Endothelial cell of umbilical vein (primary cell): ENCODE measurements around the gene SEC61G. TPM values are rescaled to one million over a fixed set of nuclear protein-coding genes. Genes with fewer than 3 reads are reported as not detected.

Experiments
- BruUV-seq: library from RNA; stranded (reverse); fragments of 400-500 nt; replicated peaks from 2 replicates; lab custom pipeline; 2021; lab: Mats Ljungman, UMichigan
- CTCF ChIA-PET: fragments of 300-600, 350-600 bp; sonication (Branson Sonifier 250); formaldehyde crosslinking; loops from one replicate; lab custom pipeline; 2021; ENCODE audit warnings: antibody characterized with exemption, inconsistent platforms; lab: Charles Lee
- POLR2A ChIA-PET: fragments of 300-600, 350-600 bp; sonication (Branson Sonifier 250); formaldehyde crosslinking; loops from one replicate; lab custom pipeline; 2021; ENCODE audit warnings: antibody characterized with exemption, inconsistent platforms; lab: Charles Lee
- DNase-seq: peaks from one replicate; pipeline ENCODE4 v3.0.0-alpha.2; 2011; ENCODE audit warnings: low read depth, low spot score
- FAIRE-seq: peaks from 2 replicates; lab custom pipeline; 2011; peaks lifted over from hg19 to GRCh38; lab: Jason Lieb, UNC
- H2AFZ ChIP-seq: 2 replicates; pipeline ENCODE4 v1.6.0; 2012; ENCODE audit warnings: low read depth, low read length, control low read depth, inconsistent platforms
- H3K27ac ChIP-seq: 2 replicates; pipeline ENCODE4 v1.5.1; 2011; ENCODE audit warnings: low read depth, mild to moderate bottlenecking, control low read depth, low read length, moderate library complexity; ENCODE audit not compliant: insufficient read depth
- H3K27me3 ChIP-seq, 2 experiments: 2 replicates each; pipeline versions ENCODE4 v1.6.0 to v1.6.1; 2011; ENCODE audit warnings: low read length in 2 of 2, mixed read lengths in 1 of 2; ENCODE audit not compliant: control insufficient read depth in 2 of 2, insufficient read depth in 2 of 2
- H3K36me3 ChIP-seq, 2 experiments: 2 replicates in 1 of 2; 3 replicates in 1 of 2; pipeline ENCODE4 v1.5.1; 2011; ENCODE audit warnings: low read length in 2 of 2, mild to moderate bottlenecking in 1 of 2, moderate library complexity in 1 of 2; ENCODE audit not compliant: control insufficient read depth in 2 of 2, insufficient read depth in 2 of 2; ENCODE audit errors: extremely low read depth in 1 of 2
- H3K4me1 ChIP-seq: 3 replicates; pipeline ENCODE4 v1.5.1; 2011; ENCODE audit warnings: mild to moderate bottlenecking, low read length; ENCODE audit not compliant: control insufficient read depth, insufficient read depth; ENCODE audit errors: extremely low read depth
- H3K4me2 ChIP-seq: 2 replicates; pipeline ENCODE4 v1.6.1; 2011; ENCODE audit warnings: low read length, control low read depth, mixed read lengths; ENCODE audit not compliant: insufficient read depth
- H3K4me3 ChIP-seq, 3 experiments: fragments of 200-600 bp in 1 of 3; sonication (generic), shearing (Covaris generic) in 1 of 3; replicated peaks in 1 of 3; 2 replicates each; pipeline ENCODE4 v1.5.1; 2011 to 2016; ENCODE audit warnings: control low read depth in 3 of 3, low read length in 3 of 3, mild to moderate bottlenecking in 2 of 3, inconsistent platforms in 1 of 3, low read depth in 1 of 3, moderate library complexity in 1 of 3; ENCODE audit not compliant: insufficient read depth in 1 of 3
- H3K79me2 ChIP-seq: 2 replicates; pipeline ENCODE4 v1.6.0; 2012; ENCODE audit warnings: low read length, inconsistent platforms; ENCODE audit not compliant: control insufficient read depth, insufficient read depth
- H3K9ac ChIP-seq: replicated peaks from 2 replicates; pipeline ENCODE3; 2011; ENCODE audit warnings: low read length, control low read depth; ENCODE audit not compliant: insufficient read depth; ENCODE audit errors: extremely low read depth
- H3K9me1 ChIP-seq: replicated peaks from 3 replicates; pipeline ENCODE4 v1.6.0; 2011; ENCODE audit warnings: mild to moderate bottlenecking, low read length; ENCODE audit not compliant: control insufficient read depth, insufficient read depth; ENCODE audit errors: extremely low read depth
- H3K9me3 ChIP-seq: replicated peaks from 2 replicates; pipeline ENCODE4 v1.5.1; 2012; ENCODE audit warnings: low read length, inconsistent platforms; ENCODE audit not compliant: control insufficient read depth, insufficient read depth
- H4K20me1 ChIP-seq: replicated peaks from 2 replicates; pipeline ENCODE3; 2011; ENCODE audit warnings: mild to moderate bottlenecking, low read length; ENCODE audit not compliant: control insufficient read depth, insufficient read depth; ENCODE audit errors: extremely low read depth
- CTCF ChIP-seq, 2 donors: IDR thresholded peaks; 1 replicate in 1 of 2; 2 replicates in 1 of 2; pipeline ENCODE4 v1.5.1; 2011; ENCODE audit warnings: low read length in 2 of 2, mild to moderate bottlenecking in 2 of 2, moderate library complexity in 2 of 2, control low read depth in 1 of 2, inconsistent platforms in 1 of 2, low read depth in 1 of 2; ENCODE audit not compliant: insufficient read depth in 1 of 2; ENCODE audit errors: extremely low read depth in 1 of 2
- EZH2 ChIP-seq: IDR thresholded peaks from 2 replicates; pipeline ENCODE4 v1.6.1; 2012; ENCODE audit warnings: borderline replicate concordance, low read depth, mild to moderate bottlenecking, moderate library complexity, low read length, inconsistent platforms; ENCODE audit not compliant: severe bottlenecking
- FOS ChIP-seq: IDR thresholded peaks from 2 replicates; pipeline ENCODE4 v1.6.1; 2011; ENCODE audit warnings: mild to moderate bottlenecking, low read length, moderate library complexity, borderline replicate concordance; ENCODE audit not compliant: insufficient read depth
- GATA2 ChIP-seq: IDR thresholded peaks from 2 replicates; pipeline ENCODE4 v1.7.0; 2011; ENCODE audit warnings: low read depth, mild to moderate bottlenecking, moderate library complexity, mixed read lengths, low read length; ENCODE audit not compliant: insufficient read length, insufficient read depth
- JUN ChIP-seq: IDR thresholded peaks from 2 replicates; pipeline ENCODE4 v1.6.1; 2011; ENCODE audit warnings: borderline replicate concordance, low read depth; ENCODE audit not compliant: insufficient read length, insufficient read depth
- MAX ChIP-seq: IDR thresholded peaks from 2 replicates; pipeline ENCODE4 v1.6.1; 2011; ENCODE audit not compliant: insufficient read depth, insufficient read length
- MYC ChIP-seq: IDR thresholded peaks from one replicate; pipeline ENCODE4 v1.6.1; 2011; ENCODE audit warnings: mild to moderate bottlenecking, low read depth, low read length
- POLR2A ChIP-seq: IDR thresholded peaks from 2 replicates; pipeline ENCODE4 v1.6.1; 2012; ENCODE audit warnings: low read depth, mild to moderate bottlenecking, control low read depth, low read length
- POLR2AphosphoS5 ChIP-seq: IDR thresholded peaks from 2 replicates; pipeline ENCODE4 v1.6.1; 2012; ENCODE audit warnings: low read depth, mild to moderate bottlenecking, control low read depth, low read length, moderate library complexity; ENCODE audit not compliant: insufficient read depth
- dilution Hi-C: fragments of 300-500 bp; cut with MboI; formaldehyde crosslinking; loops from one replicate; pipeline ENCODE4 v1.15.0; 2019; ENCODE audit warnings: low sequenced_read_pairs; ENCODE audit not compliant: extremely low pct_ligation_motif_present
- intact Hi-C: fragments of 100-400 bp; cut with micrococcal nuclease; formaldehyde crosslinking; loops from one replicate; pipeline ENCODE4 v1.10.0; 2022
- polyA plus RNA-seq, 4 experiments: library from polyadenylated mRNA; depleted of rRNA in 3 of 4; stranded (reverse) in 3 of 4; unstranded in 1 of 4; fragments of >200 nt; gene quantifications; 2 replicates each; pipeline versions ENCODE4 v1.2.1 to v1.2.3, GENCODE V29; 2011 to 2012; ENCODE audit warnings: missing spikeins in 1 of 4
- total RNA-seq: library from RNA; stranded (reverse); gene quantifications from 2 replicates; pipeline ENCODE4 v1.2.3, GENCODE V29; 2021

Gene SEC61G
- total and polyA plus RNA-seq, 2 donors (not counting 3 experiments of a cell fraction or from before 2014, with no cell fraction given), result 201 to 401 TPM

- TF ChIP-seq JUN (no peak), FOS (no peak), EZH2 (no peak), GATA2 (no peak)
Observed at GRCh38 chr7:54782829-54783228, 23.8 kb upstream of the SEC61G start.

GRCh38 chr7:54782314-54782713, 23.3 kb upstream of the SEC61G start:
- Histone ChIP-seq H3K9me1 (no peaks in the 10 kb centered on the region), H3K4me2 (no peak overlapping the region), H3K9me3 (no peaks in the 10 kb centered on the region), H4K20me1 (no peaks in the 10 kb centered on the region), H2AFZ (no peak overlapping the region), H3K79me2 (no peaks in the 10 kb centered on the region), H3K36me3 (no peaks in the 10 kb centered on the region), H3K4me1 (no peaks in the 10 kb centered on the region), H3K27me3 (peaks cover 0 to 10% of the 10 kb centered on the region in 2 experiments), H3K27ac (no peak overlapping the region), H3K4me3 (no peak overlapping the region), H3K9ac (no peak overlapping the region)
- CTCF ChIA-PET, result interaction anchor here (1.2 to 19.4 kb wide), 2 partner anchors 472 to 488 kb away, joined by 4 to 385 read pairs; no protein-coding TSS in a partner anchor
- no peak for TF ChIP-seq GATA2
- no peak for TF ChIP-seq POLR2A
- no peak for TF ChIP-seq POLR2AphosphoS5
- no peak for TF ChIP-seq MYC
- TF ChIP-seq CTCF (IDR thresholded peaks at IDR 0.05; ENCODE audit: extremely low read depth in 1 of 2, insufficient read depth in 1 of 2, low read depth in 1 of 2, low read length in 2 of 2), result no peak
- no peak for TF ChIP-seq EZH2
- no peak for TF ChIP-seq MAX
- no peak for TF ChIP-seq FOS
- no peak for TF ChIP-seq JUN
- dilution Hi-C loops (no loop called here), intact Hi-C loops (loop anchor here (10.0 kb wide), 1 partner anchor 232 kb away; the partner anchor contains the start of gene EGFR)
- no TSS peak for BruUV-seq
- POLR2A ChIA-PET, result no interaction called here
- no peak for FAIRE-seq
- DNase-seq, result no peak

More at GRCh38 chr7:54782829-54783228, 23.8 kb upstream of the SEC61G start:
- Histone ChIP-seq H3K4me1 (no peaks in the 10 kb centered on the region), H3K9me1 (no peaks in the 10 kb centered on the region), H3K36me3 (no peaks in the 10 kb centered on the region), H3K9ac (no peak overlapping the region), H4K20me1 (no peaks in the 10 kb centered on the region), H3K79me2 (no peaks in the 10 kb centered on the region), H2AFZ (no peak overlapping the region), H3K4me2 (no peak overlapping the region), H3K27me3 (peaks cover 0 to 10% of the 10 kb centered on the region in 2 experiments), H3K9me3 (no peaks in the 10 kb centered on the region), H3K4me3 (no peak overlapping the region), H3K27ac (no peak overlapping the region)
- ChIA-PET POLR2A (no interaction called here), CTCF (interaction anchor here (1.2 to 19.4 kb wide), 2 partner anchors 471 to 488 kb away, joined by 4 to 385 read pairs; no protein-coding TSS in a partner anchor)
- BruUV-seq, result no TSS peak
- DNase-seq, result no peak
- FAIRE-seq, result no peak
- dilution Hi-C loops (no loop called here), intact Hi-C loops (loop anchor here (10.0 kb wide), 1 partner anchor 232 kb away; the partner anchor contains the start of gene EGFR)
